ENCODE results near the gene NDFIP1. TPM values are rescaled to one million over a fixed set of nuclear protein-coding genes. Genes with fewer than 3 reads are reported as not detected.
"Not testable (repeated sequence)": the region's sequence is repeated elsewhere in the genome, so short reads cannot be mapped to it uniquely, and the experiment has no call there.

Gene NDFIP1
- total RNA-seq, 1 donor from 2014 or later = 54.3 TPM

DNA sequence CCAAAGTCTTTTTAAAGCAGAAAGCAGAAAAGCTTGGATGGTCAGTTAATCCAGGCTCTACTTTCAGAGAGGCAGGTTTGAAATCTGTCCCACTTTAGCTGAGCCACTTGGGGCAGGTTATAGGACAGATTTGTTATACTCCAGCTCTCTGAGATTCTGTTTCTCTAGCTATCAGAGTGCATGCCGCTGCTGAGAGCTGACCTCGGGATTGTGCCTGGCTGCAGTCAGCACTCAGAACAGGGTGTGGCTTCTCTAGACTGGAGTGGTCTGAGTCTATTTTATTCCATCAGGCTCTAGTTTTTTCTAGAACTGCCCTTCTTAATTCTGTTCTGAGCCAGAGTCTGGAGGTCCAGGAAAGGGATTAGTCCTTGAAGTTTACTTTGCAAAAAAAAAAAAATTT lies 67.7 kb downstream of the NDFIP1 start:
- peak; percentile 41 for DNase-seq
- ATAC-seq = peak; percentile 91
- intact Hi-C loops (cut with micrococcal nuclease) = no loop called here

DNA sequence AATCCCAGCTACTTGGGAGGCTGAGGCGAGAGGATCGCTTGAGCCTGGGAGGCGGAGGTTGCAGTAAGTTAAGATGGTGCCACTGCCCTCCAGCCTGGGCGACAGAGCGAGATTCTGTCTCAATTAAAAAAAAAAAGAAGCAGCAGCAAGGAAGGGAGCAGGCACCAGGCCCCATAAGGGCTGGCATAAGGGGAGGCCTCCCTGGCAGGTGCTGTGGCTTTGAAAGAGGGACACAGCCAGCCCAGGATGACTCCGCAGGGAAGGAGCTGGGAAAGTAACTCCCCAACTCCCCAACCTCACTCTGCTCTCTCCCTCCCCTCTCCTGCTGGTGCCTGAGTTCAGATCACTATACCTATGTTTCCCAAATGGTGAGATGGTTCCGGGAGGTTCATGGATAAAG lies 70.1 kb downstream of the NDFIP1 start:
- intact Hi-C loops (cut with micrococcal nuclease) = no loop called here
- ATAC-seq (no peak), DNase-seq (no peak)

DNA sequence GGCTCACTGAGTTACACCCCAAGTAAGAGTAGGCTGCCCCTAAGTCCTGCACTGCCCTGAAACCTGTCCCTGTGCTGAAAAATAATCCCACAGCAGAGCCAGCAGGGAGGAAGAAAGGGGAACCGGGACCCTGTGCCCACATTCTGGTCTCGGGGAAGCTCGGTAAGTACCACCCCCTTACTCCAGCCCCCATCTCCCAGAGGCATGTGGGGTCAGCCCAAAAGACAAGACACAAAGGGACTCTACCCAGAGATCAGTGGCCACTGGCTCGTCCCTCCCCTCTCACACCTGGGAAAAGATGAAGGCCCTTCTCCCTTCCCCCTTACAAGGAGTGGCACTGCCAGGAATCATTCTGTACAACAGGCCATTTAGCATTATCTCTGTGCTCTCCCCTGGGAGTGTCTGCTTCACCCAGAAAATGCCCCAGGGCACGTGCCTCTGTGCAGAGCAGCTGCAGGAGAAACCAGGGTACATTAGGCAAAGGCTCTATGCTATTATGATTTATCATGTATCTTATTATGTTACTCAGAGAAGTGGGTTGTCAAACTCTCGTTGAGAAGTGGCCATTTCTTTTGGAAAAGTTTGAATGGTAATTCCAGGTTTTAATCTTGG lies 71.3 kb downstream of the NDFIP1 start:
- intact Hi-C loops (cut with micrococcal nuclease) = no loop called here
- ATAC-seq = no peak
- DNase-seq = no peak

DNA sequence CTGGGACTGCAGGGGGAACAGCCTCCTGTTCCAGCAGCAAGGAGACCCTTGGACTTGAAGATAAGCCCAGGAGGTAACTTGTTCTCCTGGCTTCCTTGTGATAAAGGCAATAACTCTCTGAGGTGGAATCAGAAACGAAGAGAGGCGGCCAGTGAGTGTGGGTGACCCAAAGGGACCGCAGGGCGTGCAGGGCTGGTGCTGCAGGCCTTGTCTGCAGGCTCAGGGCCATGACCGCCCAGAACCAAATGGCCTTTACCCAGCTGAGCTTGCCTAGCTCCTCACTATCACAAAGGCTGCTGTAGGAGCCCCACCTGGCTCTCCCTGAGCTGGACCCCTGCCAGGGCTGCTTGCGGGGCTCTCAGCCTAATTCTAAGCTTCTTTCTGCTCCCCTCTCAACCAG lies 72.5 kb downstream of the NDFIP1 start:
- DNase-seq (no peak), ATAC-seq (no peak)
- intact Hi-C loops (cut with micrococcal nuclease) = no loop called here

DNA sequence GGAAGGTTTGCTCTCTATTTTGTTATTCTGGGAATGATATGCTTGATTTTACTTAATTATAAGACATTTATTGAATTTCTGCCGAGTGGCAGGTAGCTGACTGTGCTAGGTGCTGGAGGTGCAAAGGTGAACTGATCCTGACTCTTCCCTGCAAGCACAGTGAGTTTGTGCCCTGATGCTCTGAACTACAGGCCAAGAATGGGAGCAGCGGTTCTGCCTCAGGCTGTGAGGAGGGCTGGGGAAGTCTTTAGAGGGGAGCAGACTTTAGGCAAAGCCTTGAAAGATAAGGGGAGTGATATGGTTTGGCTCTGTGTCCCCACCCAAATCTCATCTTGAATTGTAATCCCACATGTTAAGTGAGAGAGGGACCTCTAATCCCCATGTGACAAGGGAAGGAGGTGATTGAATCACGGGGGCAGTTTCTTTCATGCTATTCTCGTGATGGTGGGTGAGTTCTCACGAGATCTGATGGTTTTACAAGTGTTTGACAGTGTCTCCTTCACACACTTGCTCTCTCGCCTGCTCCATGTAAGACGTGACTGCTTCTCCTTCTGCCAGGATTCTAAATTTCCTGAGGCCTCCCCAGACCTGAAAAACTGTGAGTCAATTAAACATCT lies 73.1 kb downstream of the NDFIP1 start:
- DNase-seq (no peak), ATAC-seq (no peak)
- intact Hi-C loops (cut with micrococcal nuclease) = no loop called here

DNA sequence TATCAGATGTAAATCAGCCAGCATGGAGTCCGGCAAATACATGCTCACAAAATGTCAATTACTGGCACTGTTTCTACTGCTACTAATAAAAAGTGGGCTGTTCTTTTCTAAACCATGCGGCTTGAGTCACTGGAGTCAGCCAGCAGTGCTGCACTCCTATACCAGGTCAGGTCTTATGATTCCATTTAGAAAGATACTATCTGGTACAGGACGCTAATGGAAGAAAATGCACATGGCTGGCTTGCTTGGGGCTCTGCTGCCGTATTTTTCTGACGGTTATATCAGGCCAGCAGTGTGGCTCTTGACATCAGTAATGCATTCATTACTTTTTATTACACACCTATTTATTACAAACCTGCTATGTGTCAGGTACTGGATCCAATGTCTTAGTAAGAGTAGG lies 74.3 kb downstream of the NDFIP1 start:
- intact Hi-C loops (cut with micrococcal nuclease) = no loop called here
- DNase-seq = no peak
- ATAC-seq = no peak

DNA sequence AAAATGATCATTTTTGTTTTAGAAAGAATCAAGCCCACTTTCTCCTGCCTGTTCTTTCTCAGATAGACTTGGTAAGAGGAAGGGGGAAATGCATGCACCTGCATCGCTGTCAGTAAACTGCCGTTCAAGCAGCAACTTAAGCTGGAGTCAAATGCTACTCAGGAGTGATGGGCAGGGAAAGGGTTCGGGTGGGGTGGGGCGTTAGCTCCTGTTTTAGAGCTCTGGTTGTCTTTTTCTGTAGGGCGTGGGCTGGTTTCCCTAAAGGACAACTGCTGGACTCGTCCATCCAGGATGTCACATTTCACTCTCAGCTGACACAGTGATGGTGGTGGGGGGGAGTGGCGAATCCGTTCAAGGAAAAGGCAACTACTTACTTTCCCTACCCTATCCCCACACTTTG lies 75.0 kb downstream of the NDFIP1 start:
- intact Hi-C loops (cut with micrococcal nuclease) = no loop called here
- ATAC-seq (no peak), DNase-seq (no peak)

DNA sequence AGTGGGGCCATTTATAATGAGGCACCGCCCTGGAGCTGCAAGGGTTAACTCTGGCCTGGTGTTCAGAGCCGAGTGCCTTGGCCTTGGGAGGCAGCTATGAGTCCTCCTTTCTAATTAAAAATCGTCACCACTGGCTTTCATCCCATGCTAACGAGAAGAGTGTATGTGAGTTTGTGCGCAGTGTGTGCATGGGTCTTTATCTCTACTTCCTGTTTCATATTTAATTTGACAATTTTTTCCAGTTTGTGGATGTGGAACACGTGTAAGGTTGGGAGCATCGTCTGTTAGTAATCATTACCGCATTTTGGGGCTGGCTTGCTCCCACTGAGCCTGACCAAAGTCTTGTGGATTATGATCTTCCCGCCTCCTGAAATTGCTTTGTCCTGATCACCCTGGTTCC lies 76.4 kb downstream of the NDFIP1 start:
- intact Hi-C loops (cut with micrococcal nuclease) = no loop called here
- ATAC-seq (no peak), DNase-seq (no peak)

DNA sequence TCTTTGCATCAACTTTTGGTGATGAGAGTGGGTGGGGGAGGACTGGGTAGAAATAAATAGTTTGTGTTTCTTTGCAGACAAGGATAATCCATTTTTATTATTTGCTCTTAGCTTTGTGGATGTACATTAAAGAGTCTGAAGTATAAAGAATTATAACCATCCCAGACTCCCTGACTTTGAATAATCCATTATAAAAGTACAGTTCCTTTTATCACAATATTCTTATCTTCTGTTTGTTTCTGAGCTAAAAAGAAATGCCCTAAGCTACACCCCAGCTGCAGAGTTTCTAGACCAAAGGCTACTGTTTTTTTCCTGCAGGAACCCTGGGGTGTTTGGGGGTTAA lies 77.9 kb downstream of the NDFIP1 start:
- DNase-seq (no peak), ATAC-seq (no peak)
- intact Hi-C loops (cut with micrococcal nuclease) = no loop called here

DNA sequence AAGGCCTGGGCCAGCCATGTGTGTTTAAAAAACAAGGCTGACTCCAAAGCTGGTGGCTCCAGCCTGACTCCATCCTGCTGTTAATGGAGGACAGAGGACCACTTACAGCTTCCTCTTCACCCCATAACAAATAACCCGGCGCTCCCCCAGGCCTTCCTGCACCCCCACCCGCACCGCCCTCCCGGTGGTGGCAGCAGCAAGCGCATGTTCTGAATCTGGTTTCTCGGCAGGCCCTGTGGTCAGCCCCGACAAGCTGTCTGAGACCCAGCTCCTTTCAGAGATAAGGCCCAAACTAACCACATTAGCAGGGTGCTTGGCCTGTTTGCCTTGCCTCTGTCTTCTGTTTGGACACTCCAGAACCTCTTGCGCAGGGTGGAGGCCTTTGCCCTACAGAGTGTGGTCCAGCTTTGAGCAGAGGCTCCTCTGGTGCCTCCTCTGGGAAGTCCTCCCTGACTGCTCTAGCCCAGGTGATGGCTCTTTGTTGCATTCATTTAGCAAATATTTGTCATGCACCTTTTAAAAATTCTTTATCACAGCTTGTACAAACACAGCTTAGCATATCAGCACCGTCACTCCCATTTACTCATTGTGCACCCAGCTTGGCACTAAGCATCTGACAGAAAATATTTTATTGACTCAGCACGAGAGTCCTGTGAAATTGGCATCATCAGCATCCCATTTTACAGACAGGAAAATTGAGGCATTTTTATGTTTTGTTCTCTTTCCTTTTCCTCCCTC lies 78.4 kb downstream of the NDFIP1 start:
- intact Hi-C loops (cut with micrococcal nuclease) = no loop called here
- no peak for DNase-seq
- ATAC-seq = no peak

DNA sequence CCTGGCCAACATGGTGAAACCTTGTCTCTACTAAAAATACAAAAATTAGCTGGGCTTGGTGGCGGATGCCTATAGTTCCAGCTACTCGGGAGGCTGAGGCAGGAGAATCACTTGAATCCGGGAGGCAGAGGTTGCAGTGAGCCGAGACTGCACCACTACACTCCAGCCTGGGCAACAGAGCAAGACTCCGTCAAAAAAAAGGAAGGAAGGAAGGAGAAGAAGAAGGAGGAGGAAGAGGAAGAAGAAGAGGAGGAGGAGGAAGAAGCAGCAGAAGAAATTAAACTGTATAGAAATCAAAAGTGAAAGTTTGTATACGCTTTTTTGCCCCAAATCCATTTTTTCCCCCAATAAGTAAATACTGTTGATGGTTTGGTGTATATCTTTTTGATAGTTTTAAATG lies 80.1 kb downstream of the NDFIP1 start:
- DNase-seq; intact Hi-C loops (cut with micrococcal nuclease): not testable (repeated sequence)

DNA sequence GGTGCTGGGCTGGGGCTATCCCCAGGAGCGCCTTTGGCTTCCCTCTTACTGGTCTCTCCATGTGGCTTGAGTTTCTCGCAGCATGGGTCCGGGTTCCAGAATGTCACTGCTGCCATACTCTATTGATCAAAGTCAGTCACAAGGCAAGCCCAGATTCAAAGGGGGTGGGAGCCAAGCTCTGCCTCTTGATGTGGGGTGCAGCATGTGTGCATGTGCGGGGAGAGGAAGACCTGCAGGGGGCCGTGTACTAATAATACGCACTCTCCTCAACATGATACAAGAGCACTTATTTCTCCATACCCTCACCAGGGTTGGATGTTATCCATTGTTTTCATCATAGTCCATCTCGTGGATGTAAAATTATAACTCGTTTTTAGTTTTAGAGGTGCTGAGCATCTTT lies 81.2 kb downstream of the NDFIP1 start:
- intact Hi-C loops (cut with micrococcal nuclease) = no loop called here
- DNase-seq (no peak), ATAC-seq (no peak)

More for the DNA sequence above, 80.1 kb downstream of the NDFIP1 start:
- ATAC-seq = not testable (repeated sequence)

DNA sequence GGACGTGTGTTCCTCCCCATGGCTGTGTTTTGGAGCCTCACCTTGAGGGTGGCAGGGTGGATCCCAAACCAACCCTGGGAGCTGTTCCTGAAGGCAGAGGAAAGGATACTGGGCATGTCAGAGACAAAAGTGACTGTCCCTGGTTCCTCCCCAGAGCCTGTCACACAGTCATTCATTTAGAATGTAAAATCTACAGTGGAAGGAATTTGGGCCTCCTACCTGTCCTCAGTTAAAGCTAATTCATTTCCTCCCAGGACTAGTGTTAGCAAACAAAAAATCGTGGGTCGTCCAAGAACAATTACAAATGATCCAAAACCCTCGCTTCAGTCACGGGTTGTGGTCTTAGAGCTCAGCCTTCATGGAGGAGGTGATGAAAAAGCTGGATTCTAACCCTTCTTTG lies 83.2 kb downstream of the NDFIP1 start:
- ATAC-seq = no peak
- no peak for DNase-seq
- intact Hi-C loops (cut with micrococcal nuclease) = no loop called here

DNA sequence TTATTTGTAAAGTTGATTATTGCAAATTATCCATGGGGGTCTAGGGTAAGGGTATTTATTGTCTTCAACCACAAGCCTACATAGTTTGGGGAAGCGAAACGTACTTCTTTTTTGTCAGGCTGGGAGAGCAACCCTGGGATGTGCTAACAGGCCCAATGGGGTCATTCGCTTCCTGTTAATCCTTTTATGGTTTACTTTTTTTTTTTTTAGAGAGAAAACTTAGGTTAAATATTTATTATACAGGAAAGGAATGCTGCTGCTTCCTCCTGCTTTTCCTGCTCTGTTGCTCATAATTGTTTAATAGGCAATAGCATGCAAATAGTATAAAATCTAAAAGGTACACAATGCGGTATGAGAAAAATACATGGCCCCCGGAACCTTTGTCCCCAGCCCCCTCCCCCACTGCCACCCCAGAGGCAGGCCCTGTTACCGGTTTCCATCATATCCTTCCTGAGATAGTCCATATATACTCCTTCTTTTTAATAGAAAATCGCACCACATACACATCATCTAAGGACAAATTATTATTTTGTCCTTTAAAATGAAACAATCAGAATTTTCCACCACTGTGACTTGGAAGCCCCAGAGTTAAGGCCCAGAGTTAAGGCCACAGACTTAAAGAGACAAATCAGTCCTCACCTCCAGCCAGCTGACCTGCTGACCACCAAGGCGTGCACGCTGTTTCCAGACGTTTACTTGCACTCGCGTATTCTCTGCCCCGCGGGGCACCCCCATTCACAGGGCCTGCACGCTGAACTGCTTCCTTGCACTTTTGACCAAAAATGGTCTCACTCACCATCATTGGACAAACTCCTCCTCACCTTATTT lies 83.9 kb downstream of the NDFIP1 start:
- intact Hi-C loops (cut with micrococcal nuclease) = no loop called here
- DNase-seq (no peak), ATAC-seq (no peak)

DNA sequence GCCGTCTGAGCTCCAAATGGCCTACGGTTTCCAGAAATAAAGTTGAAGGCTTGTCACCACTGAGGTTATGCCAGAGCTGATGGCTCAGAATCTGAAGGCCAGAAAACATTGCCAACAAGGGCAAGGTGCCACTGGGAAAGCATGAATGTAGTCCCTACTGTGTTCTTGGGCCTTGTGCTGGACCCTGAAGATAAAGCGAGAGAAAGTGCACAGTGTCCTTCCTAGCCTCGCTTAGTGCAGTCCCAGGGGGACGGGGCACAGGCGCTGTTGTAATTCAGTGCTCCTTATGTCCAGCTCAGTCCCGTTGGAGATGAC lies 84.5 kb downstream of the NDFIP1 start:
- ATAC-seq = peak; percentile 85
- peak; percentile 45 for DNase-seq
- intact Hi-C loops (cut with micrococcal nuclease) = no loop called here

DNA sequence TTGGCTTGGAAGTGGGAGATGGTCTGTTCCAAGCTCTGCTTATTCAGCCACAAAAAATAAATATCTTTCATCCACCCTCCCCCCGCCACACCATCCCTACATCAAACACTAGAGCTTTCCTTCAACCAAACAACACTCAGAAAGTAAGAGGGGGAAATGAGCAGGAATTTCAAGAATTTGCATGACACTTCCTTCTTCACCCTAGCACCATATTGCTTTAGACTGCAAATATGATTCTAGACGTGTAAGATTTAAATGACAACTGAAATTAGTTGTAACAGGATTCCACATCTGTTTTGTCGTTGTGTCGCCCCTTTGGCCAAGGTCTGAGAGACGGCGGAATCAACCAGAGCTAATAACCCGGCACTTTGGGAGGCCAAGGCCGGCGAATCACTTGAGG lies 88.5 kb downstream of the NDFIP1 start:
- intact Hi-C loops (cut with micrococcal nuclease) = no loop called here
- ATAC-seq (no peak), DNase-seq (no peak)

DNA sequence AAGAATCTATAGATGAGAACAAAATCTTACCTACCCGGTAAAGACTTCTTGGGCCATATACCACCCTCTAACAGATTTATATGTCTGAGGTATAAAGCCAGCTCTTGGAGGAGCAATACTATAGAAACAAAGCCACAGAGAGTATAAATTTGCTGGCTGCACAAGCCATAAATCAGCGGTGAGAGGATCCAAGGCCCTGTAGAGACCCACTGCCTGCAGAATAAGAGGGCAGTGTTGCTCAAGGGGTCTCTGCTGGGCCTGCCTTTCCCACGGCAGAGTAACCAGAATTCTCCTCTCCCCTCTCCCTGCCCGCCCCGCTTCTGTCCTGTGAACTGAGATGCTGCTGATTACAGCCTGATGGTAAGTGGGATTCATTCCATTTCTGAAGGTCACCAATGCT lies 89.2 kb downstream of the NDFIP1 start:
- ATAC-seq (no peak), DNase-seq (no peak)
- intact Hi-C loops (cut with micrococcal nuclease) = no loop called here

DNA sequence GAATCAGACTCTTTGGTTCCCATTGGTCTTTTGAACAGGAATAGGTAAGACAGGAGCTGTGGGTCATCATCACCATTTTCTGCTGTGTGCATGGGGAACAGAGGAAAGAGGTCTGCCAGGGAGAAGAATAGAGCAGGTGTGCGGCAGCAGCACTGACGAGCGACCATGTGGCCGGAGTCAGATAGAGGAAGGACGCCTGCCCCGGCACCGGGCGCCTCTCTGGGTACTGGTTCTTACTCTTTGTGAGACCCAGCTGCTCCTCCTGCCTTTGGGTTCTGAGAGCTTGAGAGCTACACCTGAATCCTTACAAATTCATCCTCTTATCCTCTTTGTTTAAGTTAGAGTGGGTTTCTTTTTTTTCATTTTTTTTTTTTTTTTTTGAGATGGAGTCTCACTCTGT lies 90.8 kb downstream of the NDFIP1 start:
- DNase-seq (no peak), ATAC-seq (no peak)
- intact Hi-C loops (cut with micrococcal nuclease) = no loop called here

DNA sequence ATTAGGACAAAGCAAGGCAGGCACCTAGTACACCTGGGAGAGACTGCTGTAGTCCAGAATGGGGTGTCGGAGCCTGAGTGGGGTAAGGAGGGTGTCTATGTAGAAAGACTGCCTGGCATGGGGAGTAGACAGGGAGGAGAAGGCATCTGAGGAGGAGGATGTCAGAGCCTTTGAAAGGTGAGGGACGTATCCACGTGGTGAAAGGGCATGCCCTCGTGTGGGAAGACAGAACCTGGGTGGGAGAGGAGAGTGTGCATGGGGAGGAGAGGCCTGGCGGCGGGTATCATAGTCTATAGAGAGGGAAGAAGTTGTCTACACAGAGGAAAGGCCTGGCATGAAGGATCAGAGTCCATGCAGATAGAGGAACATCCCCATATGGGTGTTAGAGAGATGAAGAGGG lies 91.8 kb downstream of the NDFIP1 start:
- DNase-seq = no peak
- intact Hi-C loops (cut with micrococcal nuclease) = no loop called here
- ATAC-seq = no peak

DNA sequence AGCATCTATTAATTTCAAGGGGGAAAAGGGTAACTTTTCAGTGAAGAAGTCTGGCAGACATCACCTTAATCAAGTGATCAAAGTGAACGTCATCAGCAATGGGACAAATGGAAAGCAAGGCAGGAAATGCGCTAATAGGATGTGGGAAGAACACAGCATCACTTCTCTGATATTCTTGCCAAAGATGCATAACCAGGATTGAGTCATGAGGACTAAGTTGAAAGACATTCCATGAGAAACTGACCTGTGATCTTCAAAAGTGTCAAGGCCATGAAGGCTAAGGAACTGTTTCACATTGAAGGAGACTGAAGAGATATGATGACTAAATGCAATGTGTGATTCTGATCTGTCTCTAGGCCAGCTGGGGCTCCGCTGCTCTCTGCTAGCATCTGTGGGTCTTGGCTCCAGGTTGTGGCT lies 92.9 kb downstream of the NDFIP1 start:
- DNase-seq (no peak), ATAC-seq (no peak)
- intact Hi-C loops (cut with micrococcal nuclease) = no loop called here

All from left ventricle myocardium superior (tissue), 1 donor.